SK-N-SH treated with all-trans-retinoic acid at 6 μM for 48 hours (cell line): ENCODE results near the gene AMZ1.

Experiments used
- ARNTL ChIP-seq: fragments of 450-650 bp; formaldehyde crosslinking; IDR thresholded peaks from 2 replicates; pipeline ENCODE4 v1.5.0; 2020; ENCODE audit warnings: low read depth, mild to moderate bottlenecking, moderate library complexity, borderline replicate concordance
- OSR1 ChIP-seq: fragments of 250-450 bp; sonication (Bioruptor Pico); IDR thresholded peaks from 2 replicates; pipeline ENCODE4 v1.8.0; 2022; ENCODE audit warnings: moderate library complexity, mild to moderate bottlenecking, inconsistent platforms
- PPARA ChIP-seq: fragments of 250-450 bp; sonication (Bioruptor Pico); IDR thresholded peaks from 2 replicates; pipeline ENCODE4 v1.5.0; 2020; ENCODE audit warnings: mild to moderate bottlenecking, borderline replicate concordance
- RARB ChIP-seq: fragments of 250-450 bp; sonication (Bioruptor Pico); IDR thresholded peaks from 2 replicates; pipeline ENCODE4 v1.8.0; 2021; ENCODE audit warnings: mild to moderate bottlenecking, moderate library complexity
- ZFP3 ChIP-seq: fragments of 250-450 bp; sonication (Bioruptor Pico); IDR thresholded peaks from 2 replicates; pipeline ENCODE4 v1.5.0; 2020; ENCODE audit warnings: mild to moderate bottlenecking, moderate library complexity
- ZNF565 ChIP-seq: fragments of 450-650 bp; formaldehyde crosslinking; conservative IDR thresholded peaks from 2 replicates; pipeline ENCODE4 v1.5.0; 2020; ENCODE audit warnings: low read depth, mild to moderate bottlenecking, moderate library complexity
- ZNF70 ChIP-seq: fragments of 450-650 bp; formaldehyde crosslinking; IDR thresholded peaks from 2 replicates; pipeline ENCODE4 v1.5.0; 2020; ENCODE audit warnings: mild to moderate bottlenecking, moderate library complexity
- TF ChIP-seq, protein P1 (sequence below): fragments of 250-450 bp; sonication (Bioruptor Pico); IDR thresholded peaks from 2 replicates; pipeline ENCODE4 v1.5.1; 2020; ENCODE audit warnings: low read depth, mild to moderate bottlenecking, moderate library complexity
- TF ChIP-seq, protein P2 (sequence below): fragments of 250-450 bp; sonication (Bioruptor Pico); IDR thresholded peaks from 2 replicates; pipeline ENCODE4 v1.8.0; 2020; ENCODE audit warnings: mild to moderate bottlenecking, moderate library complexity, borderline replicate concordance
- TF ChIP-seq, protein P3 (sequence below): fragments of 250-450 bp; sonication (Bioruptor Pico); IDR thresholded peaks from 2 replicates; pipeline ENCODE4 v1.5.1; 2021; ENCODE audit warnings: mild to moderate bottlenecking, moderate library complexity

DNA sequence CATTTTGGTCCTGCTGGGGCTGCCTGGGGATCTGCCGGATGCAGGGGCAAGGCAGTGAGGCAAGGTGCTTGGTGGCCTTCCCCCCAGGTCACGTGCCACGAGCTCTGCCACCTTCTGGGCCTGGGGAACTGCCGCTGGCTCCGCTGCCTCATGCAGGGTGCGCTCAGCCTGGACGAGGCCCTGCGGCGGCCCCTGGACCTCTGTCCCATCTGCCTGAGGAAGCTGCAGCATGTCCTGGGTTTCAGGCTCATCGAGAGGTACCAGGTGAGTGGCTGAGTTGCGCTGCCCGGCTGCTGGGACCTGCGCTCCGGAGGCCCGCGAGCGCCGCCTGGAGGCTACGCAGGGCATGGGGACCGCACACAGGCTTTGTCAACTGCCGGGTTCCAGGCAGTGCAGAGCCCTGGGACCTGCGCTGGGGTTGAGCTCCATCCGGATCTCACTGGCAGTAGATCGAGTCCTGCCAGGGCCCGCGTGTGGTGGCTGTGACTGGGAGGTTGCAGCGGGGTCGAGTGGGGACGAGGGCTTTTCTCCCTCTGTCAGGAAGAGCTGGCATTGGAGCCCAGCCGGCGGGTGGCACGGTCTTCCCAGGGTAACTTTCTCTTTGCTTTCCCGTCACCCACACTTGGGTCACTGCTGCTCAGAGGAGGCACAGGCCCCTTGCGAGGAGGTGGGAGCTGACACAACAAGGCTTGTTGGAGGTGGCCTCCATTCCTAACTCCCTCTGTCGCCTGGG lies 21.7 kb downstream of the AMZ1 start:
- TF ChIP-seq ZNF70 (CRISPR knock-in tag) (no peak), RARB (CRISPR knock-in tag) (no peak), ARNTL (CRISPR knock-in tag) (no peak), ZFP3 (CRISPR knock-in tag) (no peak), ZNF565 (CRISPR knock-in tag) (no peak), PPARA (CRISPR knock-in tag) (no peak), OSR1 (CRISPR knock-in tag) (no peak)
- TF ChIP-seq, protein P1, sequence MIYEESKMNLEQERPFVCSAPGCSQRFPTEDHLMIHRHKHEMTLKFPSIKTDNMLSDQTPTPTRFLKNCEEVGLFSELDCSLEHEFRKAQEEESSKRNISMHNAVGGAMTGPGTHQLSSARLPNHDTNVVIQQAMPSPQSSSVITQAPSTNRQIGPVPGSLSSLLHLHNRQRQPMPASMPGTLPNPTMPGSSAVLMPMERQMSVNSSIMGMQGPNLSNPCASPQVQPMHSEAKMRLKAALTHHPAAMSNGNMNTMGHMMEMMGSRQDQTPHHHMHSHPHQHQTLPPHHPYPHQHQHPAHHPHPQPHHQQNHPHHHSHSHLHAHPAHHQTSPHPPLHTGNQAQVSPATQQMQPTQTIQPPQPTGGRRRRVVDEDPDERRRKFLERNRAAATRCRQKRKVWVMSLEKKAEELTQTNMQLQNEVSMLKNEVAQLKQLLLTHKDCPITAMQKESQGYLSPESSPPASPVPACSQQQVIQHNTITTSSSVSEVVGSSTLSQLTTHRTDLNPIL (CRISPR knock-in tag), result no peak
- TF ChIP-seq, protein P2, sequence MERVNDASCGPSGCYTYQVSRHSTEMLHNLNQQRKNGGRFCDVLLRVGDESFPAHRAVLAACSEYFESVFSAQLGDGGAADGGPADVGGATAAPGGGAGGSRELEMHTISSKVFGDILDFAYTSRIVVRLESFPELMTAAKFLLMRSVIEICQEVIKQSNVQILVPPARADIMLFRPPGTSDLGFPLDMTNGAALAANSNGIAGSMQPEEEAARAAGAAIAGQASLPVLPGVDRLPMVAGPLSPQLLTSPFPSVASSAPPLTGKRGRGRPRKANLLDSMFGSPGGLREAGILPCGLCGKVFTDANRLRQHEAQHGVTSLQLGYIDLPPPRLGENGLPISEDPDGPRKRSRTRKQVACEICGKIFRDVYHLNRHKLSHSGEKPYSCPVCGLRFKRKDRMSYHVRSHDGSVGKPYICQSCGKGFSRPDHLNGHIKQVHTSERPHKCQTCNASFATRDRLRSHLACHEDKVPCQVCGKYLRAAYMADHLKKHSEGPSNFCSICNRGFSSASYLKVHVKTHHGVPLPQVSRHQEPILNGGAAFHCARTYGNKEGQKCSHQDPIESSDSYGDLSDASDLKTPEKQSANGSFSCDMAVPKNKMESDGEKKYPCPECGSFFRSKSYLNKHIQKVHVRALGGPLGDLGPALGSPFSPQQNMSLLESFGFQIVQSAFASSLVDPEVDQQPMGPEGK (CRISPR knock-in tag), result no peak
- TF ChIP-seq, protein P3, sequence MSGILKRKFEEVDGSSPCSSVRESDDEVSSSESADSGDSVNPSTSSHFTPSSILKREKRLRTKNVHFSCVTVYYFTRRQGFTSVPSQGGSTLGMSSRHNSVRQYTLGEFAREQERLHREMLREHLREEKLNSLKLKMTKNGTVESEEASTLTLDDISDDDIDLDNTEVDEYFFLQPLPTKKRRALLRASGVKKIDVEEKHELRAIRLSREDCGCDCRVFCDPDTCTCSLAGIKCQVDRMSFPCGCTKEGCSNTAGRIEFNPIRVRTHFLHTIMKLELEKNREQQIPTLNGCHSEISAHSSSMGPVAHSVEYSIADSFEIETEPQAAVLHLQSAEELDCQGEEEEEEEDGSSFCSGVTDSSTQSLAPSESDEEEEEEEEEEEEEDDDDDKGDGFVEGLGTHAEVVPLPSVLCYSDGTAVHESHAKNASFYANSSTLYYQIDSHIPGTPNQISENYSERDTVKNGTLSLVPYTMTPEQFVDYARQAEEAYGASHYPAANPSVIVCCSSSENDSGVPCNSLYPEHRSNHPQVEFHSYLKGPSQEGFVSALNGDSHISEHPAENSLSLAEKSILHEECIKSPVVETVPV (CRISPR knock-in tag), result no peak
